PC-9 (cell line): Measurements from ENCODE around the gene SLC8A1. TPM values are rescaled to one million over a fixed set of nuclear protein-coding genes. Genes with fewer than 3 reads are reported as not detected.

Source experiments
- BruUV-seq: library from RNA; stranded (reverse); fragments of 400-500 nt; replicated peaks from 2 replicates; lab custom pipeline; 2021; lab: Mats Ljungman, UMichigan
- CTCF ChIA-PET: fragments of 300-600 bp; sonication (Branson Sonifier 250); formaldehyde crosslinking; loops from one replicate; lab custom pipeline; 2022; ENCODE audit warnings: antibody characterized with exemption; lab: Charles Lee
- POLR2A ChIA-PET: fragments of 300-600 bp; sonication (Branson Sonifier 250); formaldehyde crosslinking; loops from one replicate; lab custom pipeline; 2022; ENCODE audit warnings: antibody characterized with exemption; ENCODE audit not compliant: unreplicated experiment; lab: Charles Lee
- DNase-seq, 2 experiments: peaks; one replicate each; pipeline versions ENCODE4 v3.0.0 to v3.0.0-alpha.2; 2015 to 2022; ENCODE audit warnings: mixed read lengths in 1 of 2
- H2AFZ ChIP-seq: fragments of 200-600 bp; sonication (generic); 2 replicates; pipeline ENCODE4 v1.8.1; 2017; ENCODE audit warnings: antibody characterized with exemption
- H3F3A ChIP-seq: fragments of 200-600 bp; sonication (generic); 2 replicates; pipeline ENCODE4 v1.8.1; 2017; ENCODE audit warnings: antibody characterized with exemption, mild to moderate bottlenecking, low read depth; ENCODE audit not compliant: insufficient read depth
- H3K27ac ChIP-seq: fragments of 200-600 bp; sonication (generic); 2 replicates; pipeline ENCODE4 v1.6.1; 2016; ENCODE audit warnings: mixed run types
- H3K27me3 ChIP-seq: fragments of 200-600 bp; sonication (generic); 2 replicates; pipeline ENCODE4 v1.6.1; 2016; ENCODE audit warnings: low read depth, mixed run types; ENCODE audit not compliant: insufficient read depth
- H3K36me3 ChIP-seq: fragments of 200-600 bp; sonication (generic); 2 replicates; pipeline ENCODE4 v1.6.1; 2016; ENCODE audit warnings: low read depth, mixed run types
- H3K4me1 ChIP-seq: fragments of 200-600 bp; sonication (generic); replicated peaks from 2 replicates; pipeline ENCODE4 v1.6.1; 2016; ENCODE audit warnings: mixed run types; ENCODE audit not compliant: insufficient read depth
- H3K4me2 ChIP-seq: fragments of 200-600 bp; sonication (generic); 2 replicates; pipeline ENCODE4 v1.6.1; 2017; ENCODE audit warnings: mixed run types
- H3K4me3 ChIP-seq: fragments of 200-600 bp; sonication (generic); 2 replicates; pipeline ENCODE4 v1.6.1; 2016; ENCODE audit warnings: mixed run types
- H3K79me2 ChIP-seq: fragments of 200-600 bp; sonication (generic); 2 replicates; pipeline ENCODE4 v1.6.1; 2017; ENCODE audit warnings: low read depth, mixed run types
- H3K9me2 ChIP-seq: fragments of 200-600 bp; sonication (generic); 2 replicates; pipeline ENCODE4 v1.8.1; 2017; ENCODE audit warnings: mild to moderate bottlenecking; ENCODE audit not compliant: insufficient read depth
- H3K9me3 ChIP-seq: fragments of 200-600 bp; sonication (generic); 2 replicates; pipeline ENCODE4 v1.8.1; 2016; ENCODE audit warnings: low read depth; ENCODE audit not compliant: insufficient read depth
- H4K20me1 ChIP-seq: fragments of 200-600 bp; sonication (generic); 2 replicates; pipeline ENCODE4 v1.8.1; 2017; ENCODE audit not compliant: insufficient read depth
- EZH2 ChIP-seq: fragments of 200-600 bp; sonication (generic); IDR thresholded peaks from 2 replicates; pipeline ENCODE4 v1.8.0; 2017; ENCODE audit warnings: antibody characterized with exemption, low read depth
- intact Hi-C: fragments of 100-400 bp; cut with micrococcal nuclease; formaldehyde crosslinking; loops from one replicate; pipeline ENCODE4 v1.10.0; 2022; ENCODE audit not compliant: unreplicated experiment
- total RNA-seq: library from RNA; stranded (reverse); gene quantifications from 2 replicates; pipeline ENCODE4 v1.2.3, GENCODE V29; 2021
- TF ChIP-seq, protein P1 (sequence below): fragments of 200-600 bp; sonication (generic); conservative IDR thresholded peaks from 2 replicates; pipeline ENCODE4 v1.6.1; 2017; ENCODE audit warnings: mixed run types, antibody characterized with exemption, mild to moderate bottlenecking, moderate library complexity

SLC8A1 gene
- total RNA-seq, 1 experiment from 2014 or later, result 13.5 TPM

DNA sequence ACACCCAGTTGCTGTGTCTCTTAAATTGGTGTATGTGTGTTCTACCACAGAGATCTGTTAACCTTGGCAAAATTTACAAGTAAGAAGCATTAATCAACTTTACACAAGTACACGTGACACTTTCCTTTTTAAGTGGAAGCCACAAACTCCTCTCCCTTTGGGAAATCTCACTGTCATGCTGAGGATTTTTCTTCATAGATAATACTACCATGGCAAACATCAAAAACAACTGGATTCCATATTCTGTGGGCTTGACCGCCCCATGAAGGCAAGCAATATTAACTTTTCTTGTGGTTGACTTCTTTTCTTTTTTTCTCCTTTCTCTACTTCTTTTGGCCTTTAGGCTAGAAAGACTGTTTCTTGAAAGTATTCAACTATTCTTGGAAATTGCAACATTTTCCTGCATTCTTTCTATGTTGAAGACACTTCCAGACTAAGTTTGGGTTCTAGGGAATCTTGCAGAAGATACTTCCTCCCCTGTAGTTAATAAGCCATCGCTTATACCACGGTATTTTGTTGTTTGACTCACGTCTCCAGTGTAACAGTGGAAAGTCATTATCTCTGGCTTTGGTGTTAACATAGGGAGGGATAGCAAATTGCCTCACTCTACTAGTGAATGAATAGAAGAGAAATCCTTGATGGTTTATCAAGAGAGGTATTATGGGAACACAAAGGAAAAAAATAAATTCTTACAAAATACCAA, 79.5 kb downstream of the SLC8A1 start:
- Histone ChIP-seq H3K27ac (no peak overlapping the region), H3K9me2 (no peaks in the 10 kb centered on the region; the same call in 1 of the 2 replicates), H3K79me2 (no peaks in the 10 kb centered on the region), H4K20me1 (no peaks in the 10 kb centered on the region), H2AFZ (no peak overlapping the region), H3K9me3 (no peaks in the 10 kb centered on the region; the same call in 1 of the 2 replicates), H3K4me3 (no peak overlapping the region), H3K4me2 (no peak overlapping the region), H3F3A (no peaks in the 10 kb centered on the region), H3K27me3 (no peaks in the 10 kb centered on the region), H3K36me3 (no peaks in the 10 kb centered on the region), H3K4me1 (no peaks in the 10 kb centered on the region)
- CTCF ChIA-PET, result no interaction called here
- POLR2A ChIA-PET, result no interaction called here
- BruUV-seq, result no TSS peak
- no peak for DNase-seq
- no peak for TF ChIP-seq EZH2
- TF ChIP-seq, protein P1, sequence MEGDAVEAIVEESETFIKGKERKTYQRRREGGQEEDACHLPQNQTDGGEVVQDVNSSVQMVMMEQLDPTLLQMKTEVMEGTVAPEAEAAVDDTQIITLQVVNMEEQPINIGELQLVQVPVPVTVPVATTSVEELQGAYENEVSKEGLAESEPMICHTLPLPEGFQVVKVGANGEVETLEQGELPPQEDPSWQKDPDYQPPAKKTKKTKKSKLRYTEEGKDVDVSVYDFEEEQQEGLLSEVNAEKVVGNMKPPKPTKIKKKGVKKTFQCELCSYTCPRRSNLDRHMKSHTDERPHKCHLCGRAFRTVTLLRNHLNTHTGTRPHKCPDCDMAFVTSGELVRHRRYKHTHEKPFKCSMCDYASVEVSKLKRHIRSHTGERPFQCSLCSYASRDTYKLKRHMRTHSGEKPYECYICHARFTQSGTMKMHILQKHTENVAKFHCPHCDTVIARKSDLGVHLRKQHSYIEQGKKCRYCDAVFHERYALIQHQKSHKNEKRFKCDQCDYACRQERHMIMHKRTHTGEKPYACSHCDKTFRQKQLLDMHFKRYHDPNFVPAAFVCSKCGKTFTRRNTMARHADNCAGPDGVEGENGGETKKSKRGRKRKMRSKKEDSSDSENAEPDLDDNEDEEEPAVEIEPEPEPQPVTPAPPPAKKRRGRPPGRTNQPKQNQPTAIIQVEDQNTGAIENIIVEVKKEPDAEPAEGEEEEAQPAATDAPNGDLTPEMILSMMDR, result no peak
- intact Hi-C loops, result no loop called here

DNA sequence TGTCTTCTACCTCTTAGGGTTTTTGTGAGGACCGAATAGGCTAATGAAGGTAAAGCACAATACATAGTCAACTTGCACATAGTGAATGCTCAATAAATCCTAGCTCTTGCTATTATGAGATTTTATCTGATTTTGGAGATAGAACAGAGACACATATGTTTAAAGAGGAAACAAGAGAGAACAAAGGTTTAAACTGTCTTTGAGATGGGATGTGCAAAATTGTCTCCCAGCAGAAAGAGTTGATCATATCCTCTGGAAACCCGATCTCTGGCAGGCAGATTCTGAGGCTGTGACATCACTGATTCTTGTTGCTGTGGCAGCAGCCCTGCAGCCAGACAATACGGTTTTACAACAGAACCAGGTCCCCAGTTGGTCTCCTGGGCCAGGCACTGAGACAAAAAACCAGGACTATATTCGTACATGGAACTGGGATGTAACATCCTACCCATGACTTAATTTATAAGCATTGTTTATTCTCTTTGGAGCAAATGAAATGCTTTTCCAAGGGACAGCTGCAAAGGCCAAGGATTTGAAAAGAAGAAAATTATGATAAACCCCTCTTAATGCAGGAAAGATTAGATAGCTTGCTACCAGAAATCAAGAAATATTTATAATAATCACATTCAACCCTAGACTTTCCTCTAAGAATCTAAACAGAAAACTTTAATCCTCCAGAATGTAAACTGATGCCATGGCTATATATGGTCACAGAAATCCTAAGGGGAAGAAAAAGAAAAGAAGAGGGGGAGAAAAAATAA, 80.2 kb downstream of the SLC8A1 start:
- Histone ChIP-seq H3K4me3 (no peak overlapping the region), H3K36me3 (no peaks in the 10 kb centered on the region), H3K27ac (no peak overlapping the region), H3K4me1 (no peaks in the 10 kb centered on the region), H3K79me2 (no peaks in the 10 kb centered on the region), H3F3A (no peaks in the 10 kb centered on the region), H3K9me3 (no peaks in the 10 kb centered on the region; the same call in 1 of the 2 replicates), H4K20me1 (no peaks in the 10 kb centered on the region), H2AFZ (no peak overlapping the region), H3K9me2 (no peaks in the 10 kb centered on the region; the same call in 1 of the 2 replicates), H3K27me3 (no peaks in the 10 kb centered on the region), H3K4me2 (no peak overlapping the region)
- POLR2A ChIA-PET, result no interaction called here
- TF ChIP-seq, protein P1, result no peak
- no peak for TF ChIP-seq EZH2
- intact Hi-C loops, result no loop called here
- CTCF ChIA-PET, result no interaction called here
- DNase-seq, result no peak
- no TSS peak for BruUV-seq

DNA sequence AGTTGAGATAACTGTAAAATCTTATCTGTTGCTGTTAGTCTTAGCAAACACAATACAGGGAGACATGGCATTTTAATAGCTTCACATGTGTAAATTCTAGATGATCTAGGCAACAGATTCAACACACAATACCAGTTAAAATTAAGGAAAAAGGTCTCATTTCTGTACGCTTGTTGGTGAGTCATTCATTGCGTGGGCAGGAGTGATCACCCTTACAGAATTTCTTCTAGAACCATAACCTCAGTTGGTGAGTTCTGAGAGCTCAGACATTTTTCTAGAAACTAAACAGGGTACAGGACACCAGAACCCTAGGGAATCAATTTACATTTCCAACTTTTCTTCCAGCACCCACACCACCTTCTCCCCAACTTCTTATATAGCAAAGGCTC, 81.9 kb downstream of the SLC8A1 start:
- no peaks in the 10 kb centered on the region for H3K4me1 ChIP-seq
- H3K79me2 ChIP-seq, result no peaks in the 10 kb centered on the region
- H3K4me2 ChIP-seq, result no peak overlapping the region
- no peaks in the 10 kb centered on the region for H4K20me1 ChIP-seq
- no peak overlapping the region for H3K4me3 ChIP-seq
- no peak for DNase-seq
- ChIA-PET POLR2A (no interaction called here), CTCF (interaction anchor here (0.6 kb wide), 1 partner anchor 253 kb away, joined by 20 read pairs; no protein-coding TSS in a partner anchor)
- no peaks in the 10 kb centered on the region for H3F3A ChIP-seq
- no peaks in the 10 kb centered on the region for H3K27me3 ChIP-seq
- no peaks in the 10 kb centered on the region; the same call in 1 of the 2 replicates for H3K9me2 ChIP-seq
- H3K9me3 ChIP-seq, result no peaks in the 10 kb centered on the region; the same call in 1 of the 2 replicates
- TF ChIP-seq, protein P1, result no peak
- TF ChIP-seq EZH2, result no peak
- H3K36me3 ChIP-seq, result no peaks in the 10 kb centered on the region
- intact Hi-C loops, result no loop called here
- H3K27ac ChIP-seq, result no peak overlapping the region
- H2AFZ ChIP-seq, result no peak overlapping the region
- BruUV-seq, result no TSS peak
